SK-N-SH (cell line): ENCODE measurements around the gene SLC7A1.

Experiments used
- NFIC ChIP-seq: IDR thresholded peaks from 2 replicates; pipeline ENCODE4 v1.4.0; 2012; ENCODE audit warnings: borderline replicate concordance
- POLR2AphosphoS5 ChIP-seq: IDR thresholded peaks from 2 replicates; pipeline ENCODE4 v1.6.1; 2012; ENCODE audit warnings: low read depth, low read length
- SMC3 ChIP-seq: IDR thresholded peaks from 2 replicates; pipeline ENCODE4 v1.6.1; 2012; ENCODE audit warnings: low read depth, low read length, improper control_type of control experiment
- TF ChIP-seq, protein P1 (sequence below): fragments of 200-600 bp; sonication (generic); IDR thresholded peaks from 2 replicates; pipeline ENCODE4 v1.6.1; 2017; ENCODE audit warnings: antibody characterized with exemption, mild to moderate bottlenecking, moderate library complexity

DNA sequence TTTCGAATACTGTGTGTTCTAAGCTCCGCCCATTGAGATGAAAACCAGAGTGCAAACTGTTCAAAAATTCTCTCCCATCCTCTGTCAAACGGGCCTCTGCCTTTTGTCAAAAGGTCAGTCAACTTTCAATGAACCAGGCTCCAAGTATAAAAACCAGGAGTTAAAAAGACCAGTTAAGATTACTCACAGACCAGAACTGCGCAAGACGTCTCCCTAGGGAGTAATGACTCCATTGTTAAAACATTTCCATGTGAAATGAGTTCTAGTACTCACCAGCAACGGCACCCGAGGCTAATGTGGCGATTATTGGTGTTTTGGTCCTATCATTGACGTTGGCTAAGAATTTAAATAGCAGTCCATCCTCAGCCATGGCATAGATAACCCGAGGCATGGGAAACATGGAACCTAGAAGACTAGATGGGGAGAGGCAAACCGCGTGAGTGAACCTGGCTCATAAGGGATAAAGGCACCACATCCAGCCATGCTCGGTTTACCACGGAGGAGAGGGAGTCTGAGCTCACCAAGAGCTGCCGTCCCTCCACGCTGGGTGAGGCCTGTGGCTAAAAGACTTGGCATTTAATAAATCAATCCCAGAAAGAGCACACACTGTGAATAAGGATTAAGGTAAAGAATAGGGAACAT is 73.3 kb downstream of the SLC7A1 start:
- TF ChIP-seq POLR2AphosphoS5: no peak
- TF ChIP-seq SMC3: no peak
- TF ChIP-seq, protein P1, sequence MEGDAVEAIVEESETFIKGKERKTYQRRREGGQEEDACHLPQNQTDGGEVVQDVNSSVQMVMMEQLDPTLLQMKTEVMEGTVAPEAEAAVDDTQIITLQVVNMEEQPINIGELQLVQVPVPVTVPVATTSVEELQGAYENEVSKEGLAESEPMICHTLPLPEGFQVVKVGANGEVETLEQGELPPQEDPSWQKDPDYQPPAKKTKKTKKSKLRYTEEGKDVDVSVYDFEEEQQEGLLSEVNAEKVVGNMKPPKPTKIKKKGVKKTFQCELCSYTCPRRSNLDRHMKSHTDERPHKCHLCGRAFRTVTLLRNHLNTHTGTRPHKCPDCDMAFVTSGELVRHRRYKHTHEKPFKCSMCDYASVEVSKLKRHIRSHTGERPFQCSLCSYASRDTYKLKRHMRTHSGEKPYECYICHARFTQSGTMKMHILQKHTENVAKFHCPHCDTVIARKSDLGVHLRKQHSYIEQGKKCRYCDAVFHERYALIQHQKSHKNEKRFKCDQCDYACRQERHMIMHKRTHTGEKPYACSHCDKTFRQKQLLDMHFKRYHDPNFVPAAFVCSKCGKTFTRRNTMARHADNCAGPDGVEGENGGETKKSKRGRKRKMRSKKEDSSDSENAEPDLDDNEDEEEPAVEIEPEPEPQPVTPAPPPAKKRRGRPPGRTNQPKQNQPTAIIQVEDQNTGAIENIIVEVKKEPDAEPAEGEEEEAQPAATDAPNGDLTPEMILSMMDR: no peak
- TF ChIP-seq NFIC: no peak
